Measurements from ENCODE around the gene SNX5.

Gene SNX5

GRCh38 chr20:17904027-17904426, 64.6 kb downstream of the SNX5 start:
- TF ChIP-seq, protein P1, sequence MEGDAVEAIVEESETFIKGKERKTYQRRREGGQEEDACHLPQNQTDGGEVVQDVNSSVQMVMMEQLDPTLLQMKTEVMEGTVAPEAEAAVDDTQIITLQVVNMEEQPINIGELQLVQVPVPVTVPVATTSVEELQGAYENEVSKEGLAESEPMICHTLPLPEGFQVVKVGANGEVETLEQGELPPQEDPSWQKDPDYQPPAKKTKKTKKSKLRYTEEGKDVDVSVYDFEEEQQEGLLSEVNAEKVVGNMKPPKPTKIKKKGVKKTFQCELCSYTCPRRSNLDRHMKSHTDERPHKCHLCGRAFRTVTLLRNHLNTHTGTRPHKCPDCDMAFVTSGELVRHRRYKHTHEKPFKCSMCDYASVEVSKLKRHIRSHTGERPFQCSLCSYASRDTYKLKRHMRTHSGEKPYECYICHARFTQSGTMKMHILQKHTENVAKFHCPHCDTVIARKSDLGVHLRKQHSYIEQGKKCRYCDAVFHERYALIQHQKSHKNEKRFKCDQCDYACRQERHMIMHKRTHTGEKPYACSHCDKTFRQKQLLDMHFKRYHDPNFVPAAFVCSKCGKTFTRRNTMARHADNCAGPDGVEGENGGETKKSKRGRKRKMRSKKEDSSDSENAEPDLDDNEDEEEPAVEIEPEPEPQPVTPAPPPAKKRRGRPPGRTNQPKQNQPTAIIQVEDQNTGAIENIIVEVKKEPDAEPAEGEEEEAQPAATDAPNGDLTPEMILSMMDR (IDR thresholded peaks at IDR 0.05; ENCODE audit: borderline replicate concordance, insufficient read depth, low read depth, low read length), result no peak
- H3K4me3 ChIP-seq (ENCODE audit: low read depth, low read length), result no peak overlapping the region

DNA sequence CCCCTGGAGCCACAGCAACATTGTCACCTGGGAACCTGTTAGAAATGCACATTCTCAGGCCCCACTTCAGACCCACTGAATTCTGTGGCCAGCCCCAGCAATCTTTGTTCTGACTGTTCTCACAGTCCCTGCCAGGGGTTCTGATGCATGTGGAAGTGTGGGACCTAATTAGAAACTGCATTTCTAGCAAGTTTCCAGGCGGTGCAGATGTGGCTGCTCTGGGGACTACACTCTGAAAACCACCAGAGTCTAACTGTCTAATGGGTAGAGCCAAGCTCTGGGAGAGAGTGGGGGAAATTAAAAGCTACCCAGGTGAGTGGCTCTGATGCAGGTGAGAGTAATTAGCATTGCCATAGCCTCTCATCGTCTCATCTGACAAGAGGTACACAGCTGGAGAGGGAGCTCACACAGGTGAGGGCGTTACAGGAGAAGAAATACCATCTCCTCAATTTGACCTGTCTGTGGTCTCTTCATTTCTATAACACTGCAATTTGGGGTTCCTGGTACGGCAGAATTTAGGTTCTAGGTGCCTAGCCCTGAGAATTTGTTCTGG, 66.0 kb downstream of the SNX5 start:
- TF ChIP-seq, protein P1 (IDR thresholded peaks at IDR 0.05; ENCODE audit: borderline replicate concordance, insufficient read depth, low read depth, low read length), result no peak
- no peak overlapping the region for H3K4me3 ChIP-seq (ENCODE audit: low read depth, low read length)

- TF ChIP-seq, protein P1 (IDR thresholded peaks at IDR 0.05; ENCODE audit: borderline replicate concordance, insufficient read depth, low read depth, low read length), result no peak
- no peak overlapping the region for H3K4me3 ChIP-seq (ENCODE audit: low read depth, low read length)
These were observed 66.6 kb downstream of the SNX5 start for GRCh38 chr20:17901971-17902370.

DNA sequence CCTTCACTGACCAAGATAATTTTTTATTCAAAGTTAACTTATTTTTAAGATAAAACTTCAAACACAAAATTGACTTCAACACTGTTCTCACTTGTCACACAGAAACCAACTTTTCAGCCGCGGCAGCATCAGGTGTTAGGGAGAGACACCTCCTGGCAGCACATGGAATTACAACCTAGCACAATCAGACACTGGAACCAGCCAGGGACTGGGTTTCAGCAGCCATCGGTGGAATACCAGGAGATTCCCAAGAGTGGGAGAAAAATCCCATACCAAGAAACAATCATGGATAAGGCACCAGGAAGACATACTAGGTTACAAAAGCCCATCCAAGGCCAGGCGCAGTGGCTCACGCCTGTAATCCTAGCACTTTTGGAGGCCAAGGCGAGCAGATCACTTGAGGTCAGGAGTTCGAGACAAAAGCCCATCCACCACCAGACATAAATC, 70.0 kb downstream of the SNX5 start:
- TF ChIP-seq, protein P1 (IDR thresholded peaks at IDR 0.05; ENCODE audit: borderline replicate concordance, insufficient read depth, low read depth, low read length), result peak; percentile 83
- no peak overlapping the region for H3K4me3 ChIP-seq (ENCODE audit: low read depth, low read length)

- H3K4me3 ChIP-seq (ENCODE audit: low read depth, low read length), result no peak overlapping the region
- TF ChIP-seq, protein P1 (IDR thresholded peaks at IDR 0.05; ENCODE audit: borderline replicate concordance, insufficient read depth, low read depth, low read length), result no peak
These were observed 70.9 kb downstream of the SNX5 start for GRCh38 chr20:17897566-17898307.

- TF ChIP-seq, protein P1 (IDR thresholded peaks at IDR 0.05; ENCODE audit: borderline replicate concordance, insufficient read depth, low read depth, low read length), result no peak
- no peak overlapping the region for H3K4me3 ChIP-seq (ENCODE audit: low read depth, low read length)
These were observed 71.7 kb downstream of the SNX5 start for GRCh38 chr20:17896771-17897369.

Measured in GM12875 (cell line).